GM12891 (cell line): Measurements from ENCODE around the gene CDH23.

ENCODE experiments used
- POLR2A ChIP-seq: IDR thresholded peaks from 2 replicates; pipeline ENCODE4 v1.6.1; 2011; ENCODE audit warnings: low read depth, low read length, control low read depth
- POLR2AphosphoS5 ChIP-seq: IDR thresholded peaks from 2 replicates; pipeline ENCODE4 v1.6.1; 2011; ENCODE audit warnings: low read depth, low read length, control low read depth
- POU2F2 ChIP-seq: IDR thresholded peaks from 2 replicates; pipeline ENCODE4 v1.6.1; 2011; ENCODE audit warnings: low read depth, mild to moderate bottlenecking, control low read depth, low read length, moderate library complexity
- SPI1 ChIP-seq: IDR thresholded peaks from 2 replicates; pipeline ENCODE4 v1.6.1; 2011; ENCODE audit warnings: low read depth, low read length, control low read depth

- no peak for TF ChIP-seq POLR2AphosphoS5
- no peak for TF ChIP-seq POLR2A
- no peak for TF ChIP-seq SPI1
- no peak for TF ChIP-seq POU2F2
Observed at GRCh38 chr10:71623098-71623985, 226.6 kb downstream of the CDH23 start.
